Right atrium auricular region (tissue), 2 donors: ENCODE measurements around the gene ITPR1. TPM values are rescaled to one million over a fixed set of nuclear protein-coding genes. Genes with fewer than 3 reads are reported as not detected.

Experiments used
- DNase-seq: peaks from one replicate; pipeline ENCODE4 v3.0.0-alpha.2; 2019; ENCODE audit warnings: low spot score
- H3K27ac ChIP-seq, 2 donors: fragments of 200-600 bp; sonication (generic); 1 replicate in 1 of 2; 2 replicates in 1 of 2; pipeline ENCODE4 v1.5.1; 2016 to 2019
- H3K27me3 ChIP-seq, 2 donors: fragments of 200-600 bp; sonication (generic); one replicate each; pipeline versions ENCODE4 v1.5.1 to v1.6.0; 2017 to 2019
- H3K36me3 ChIP-seq: fragments of 200-600 bp; sonication (generic); one replicate; pipeline ENCODE4 v1.5.1; 2016
- H3K4me1 ChIP-seq, 2 donors: fragments of 200-600 bp; sonication (generic); one replicate each; pipeline versions ENCODE4 v1.5.1 to v1.6.0; 2017 to 2019
- H3K4me3 ChIP-seq, 2 donors: fragments of 200-600 bp; sonication (generic); 1 replicate in 1 of 2; 2 replicates in 1 of 2; pipeline ENCODE4 v1.5.1; 2017 to 2019; ENCODE audit warnings: mild to moderate bottlenecking in 1 of 2, moderate library complexity in 1 of 2
- H3K9me3 ChIP-seq, 2 donors: fragments of 200-600 bp; sonication (generic); one replicate each; pipeline ENCODE4 v1.5.1; 2019
- CTCF ChIP-seq, 2 donors: fragments of 200-600 bp; sonication (generic); IDR thresholded peaks; one replicate each; pipeline ENCODE4 v1.5.1; 2019; ENCODE audit warnings: antibody characterized with exemption in 2 of 2
- total RNA-seq, 2 donors: library from RNA; depleted of rRNA; stranded (reverse); fragments of >200 nt; gene quantifications; one replicate each; pipeline ENCODE4 v1.1.0, GENCODE V29; 2016

The ITPR1 gene
- total RNA-seq, 2 donors from 2014 or later: 36.7 to 42.5 TPM

- Histone ChIP-seq H3K36me3 (peaks cover 7% of the 10 kb centered on the region), H3K4me3 (no peak overlapping the region), H3K4me1 (peaks cover 0 to 19% of the 10 kb centered on the region in 2 donors), H3K27ac (no peak overlapping the region), H3K9me3 (no peaks in the 10 kb centered on the region), H3K27me3 (no peaks in the 10 kb centered on the region)
- no peak for TF ChIP-seq CTCF (IDR thresholded peaks at IDR 0.05)
- DNase-seq: no peak
Observed at GRCh38 chr3:4732925-4733324, 239.8 kb downstream of the ITPR1 start.

GRCh38 chr3:4734454-4734853 is 241.3 kb downstream of the ITPR1 start:
- H3K36me3 ChIP-seq: peaks cover 7% of the 10 kb centered on the region
- no peak overlapping the region for H3K27ac ChIP-seq
- no peaks in the 10 kb centered on the region for H3K9me3 ChIP-seq
- DNase-seq: no peak
- H3K27me3 ChIP-seq: no peaks in the 10 kb centered on the region
- H3K4me3 ChIP-seq: no peak overlapping the region
- peaks cover 0 to 10% of the 10 kb centered on the region in 2 donors for H3K4me1 ChIP-seq
- TF ChIP-seq CTCF (IDR thresholded peaks at IDR 0.05): no peak

DNA sequence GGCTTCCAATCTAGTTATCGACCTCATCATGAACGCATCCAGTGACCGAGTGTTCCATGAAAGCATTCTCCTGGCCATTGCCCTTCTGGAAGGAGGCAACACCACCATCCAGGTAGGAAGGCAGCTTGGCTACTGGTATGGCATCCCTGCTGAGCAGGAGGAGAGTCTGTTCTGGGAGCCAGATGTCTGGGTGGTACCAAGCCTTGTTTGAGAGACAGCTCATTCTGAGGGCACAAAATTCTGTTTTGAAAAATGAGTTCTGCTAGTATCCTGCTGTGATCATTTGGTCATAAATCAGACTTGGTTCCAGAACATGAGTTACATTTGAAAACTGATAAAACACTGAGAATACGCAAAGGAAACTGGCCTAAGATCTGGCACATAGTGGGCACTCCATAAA is 242.1 kb downstream of the ITPR1 start:
- H3K9me3 ChIP-seq: no peaks in the 10 kb centered on the region
- no peak overlapping the region for H3K4me3 ChIP-seq
- peaks cover 0 to 13% of the 10 kb centered on the region in 2 donors for H3K4me1 ChIP-seq
- H3K27me3 ChIP-seq: no peaks in the 10 kb centered on the region
- TF ChIP-seq CTCF (IDR thresholded peaks at IDR 0.05): no peak
- peaks cover 7% of the 10 kb centered on the region for H3K36me3 ChIP-seq
- H3K27ac ChIP-seq: no peak overlapping the region
- DNase-seq: no peak

- H3K4me1 ChIP-seq: peaks cover 0 to 19% of the 10 kb centered on the region in 2 donors
- H3K27ac ChIP-seq: no peak overlapping the region
- H3K4me3 ChIP-seq: no peak overlapping the region
- TF ChIP-seq CTCF (IDR thresholded peaks at IDR 0.05): no peak
- no peaks in the 10 kb centered on the region for H3K9me3 ChIP-seq
- DNase-seq: no peak
- H3K27me3 ChIP-seq: no peaks in the 10 kb centered on the region
- H3K36me3 ChIP-seq: peaks cover 7% of the 10 kb centered on the region
Observed at GRCh38 chr3:4736284-4736861, 243.2 kb downstream of the ITPR1 start.

DNA sequence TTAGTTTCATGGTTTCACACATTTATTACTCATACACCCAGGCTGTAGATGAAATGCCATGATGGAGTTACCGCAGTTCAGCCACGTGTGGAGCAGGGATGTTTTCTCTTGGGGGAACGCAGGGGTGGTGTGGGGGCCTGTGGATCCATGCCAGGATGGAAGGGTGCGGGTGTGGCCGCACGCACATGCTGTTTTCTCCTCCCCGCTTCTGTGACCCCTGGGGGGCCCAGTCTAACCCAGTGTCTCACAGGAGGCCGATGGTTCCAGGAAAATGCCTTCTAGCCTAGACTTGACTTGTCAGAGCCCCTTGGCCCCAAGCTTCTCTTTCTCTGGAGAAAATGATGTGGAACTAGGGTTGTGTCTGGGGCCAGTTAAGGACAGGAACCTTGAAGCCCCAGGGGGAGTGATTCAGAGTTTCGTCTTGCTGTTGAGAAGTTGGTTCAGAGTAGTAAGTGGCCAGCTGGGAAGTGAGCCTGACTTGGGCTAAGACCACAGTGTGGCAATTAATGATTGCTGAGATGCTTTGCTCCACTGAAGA is 245.7 kb downstream of the ITPR1 start:
- Histone ChIP-seq H3K36me3 (peaks cover 7% of the 10 kb centered on the region), H3K4me3 (no peak overlapping the region), H3K27ac (no peak overlapping the region), H3K27me3 (no peaks in the 10 kb centered on the region), H3K4me1 (peaks cover 0 to 37% of the 10 kb centered on the region in 2 donors), H3K9me3 (no peaks in the 10 kb centered on the region)
- TF ChIP-seq CTCF (IDR thresholded peaks at IDR 0.05): no peak
- no peak for DNase-seq
